GM19397 (cell line): ENCODE data around the gene TMEM45A.
"Not testable (repeated sequence)": the region's sequence is repeated elsewhere in the genome, so short reads cannot be mapped to it uniquely, and the experiment has no call there.

Experiments
- ATAC-seq: cut with Tn5 transposase; IDR thresholded peaks from one replicate; pipeline ENCODE4 v1.9.1; 2021; ENCODE audit warnings: mild to moderate bottlenecking, moderate library complexity; ENCODE audit not compliant: unreplicated experiment

TMEM45A gene

DNA sequence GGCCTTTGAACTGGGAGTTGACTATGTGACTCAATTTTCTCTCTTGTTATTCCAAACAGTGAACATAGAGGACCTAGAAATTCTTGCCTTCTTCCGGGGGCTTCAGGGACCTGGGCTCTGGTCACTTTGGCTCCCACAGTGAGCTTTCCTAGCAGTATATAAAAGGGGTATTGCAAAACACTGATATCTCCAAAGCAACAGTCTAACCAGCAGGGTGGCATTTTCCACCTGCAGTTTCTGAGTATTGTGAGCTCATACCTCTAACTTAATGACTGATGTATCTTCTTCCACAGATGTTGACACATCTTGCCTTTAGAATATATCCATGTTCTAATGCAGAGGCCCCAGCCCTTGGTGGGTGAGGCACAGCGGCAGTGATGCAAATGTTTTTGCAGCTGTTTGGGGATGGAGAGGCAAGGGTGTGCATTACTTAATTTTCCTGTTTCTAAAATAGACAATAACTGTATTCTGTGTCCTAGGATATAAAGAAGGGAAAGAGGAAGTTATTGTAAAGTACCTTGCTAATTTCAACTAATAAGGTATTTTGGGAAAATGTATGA lies 71.3 kb downstream of the TMEM45A start:
- ATAC-seq, result no peak

DNA sequence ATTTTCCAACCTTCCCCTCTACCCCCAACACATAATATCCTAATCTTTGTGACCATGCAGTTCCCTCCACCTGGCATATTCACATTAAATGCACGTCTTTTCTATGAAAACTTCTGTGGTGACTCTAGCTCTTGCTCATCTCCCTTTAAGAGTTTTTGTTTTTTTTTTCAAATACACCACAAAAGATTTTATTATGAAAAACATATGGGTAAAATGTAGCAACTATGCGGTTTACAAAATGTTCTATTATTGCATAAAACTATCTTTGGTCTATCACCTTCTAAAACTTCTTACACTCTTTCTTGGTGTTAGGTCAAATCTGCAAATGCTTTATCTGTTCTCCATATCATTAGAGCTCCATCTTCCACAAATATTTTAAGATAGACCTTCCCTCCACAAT lies 78.4 kb downstream of the TMEM45A start:
- no peak for ATAC-seq

DNA sequence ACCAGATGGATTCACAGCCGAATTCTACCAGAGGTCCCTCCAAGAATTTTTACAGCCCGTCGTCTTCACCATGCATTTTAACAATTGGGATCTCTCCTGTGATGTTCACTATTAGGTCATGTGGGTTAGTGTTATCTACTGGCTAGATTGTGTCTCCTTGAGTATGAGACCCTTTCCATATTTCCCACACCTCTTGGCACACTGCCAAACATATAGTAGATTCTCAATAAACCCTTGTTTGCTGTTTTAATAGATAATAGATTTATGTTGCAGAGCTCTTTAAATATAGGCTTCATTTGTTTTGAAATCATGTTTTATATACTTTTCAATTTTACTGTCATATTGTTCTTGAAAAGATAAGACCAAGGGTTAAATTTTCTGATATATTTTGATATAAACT lies 82.1 kb downstream of the TMEM45A start:
- no peak for ATAC-seq

DNA sequence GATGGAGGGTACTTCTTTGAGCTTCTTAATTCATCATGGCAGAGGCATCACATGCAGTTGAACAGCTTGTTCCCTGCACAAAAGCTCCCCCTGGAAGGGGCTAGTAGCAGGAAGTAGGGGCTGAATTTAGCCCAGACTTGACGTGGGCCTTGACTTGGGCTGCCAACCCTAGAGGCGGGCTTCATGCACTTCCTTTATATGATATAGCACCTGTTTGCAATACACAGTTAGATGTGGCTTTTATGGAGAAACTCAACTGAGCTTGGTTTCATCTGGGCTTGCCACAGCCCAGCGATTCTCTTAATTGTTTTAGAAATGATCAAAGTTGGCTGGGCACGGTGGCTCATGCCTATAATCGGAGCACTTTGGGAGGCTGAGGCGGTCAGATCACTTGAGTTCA lies 83.3 kb downstream of the TMEM45A start:
- no peak for ATAC-seq

DNA sequence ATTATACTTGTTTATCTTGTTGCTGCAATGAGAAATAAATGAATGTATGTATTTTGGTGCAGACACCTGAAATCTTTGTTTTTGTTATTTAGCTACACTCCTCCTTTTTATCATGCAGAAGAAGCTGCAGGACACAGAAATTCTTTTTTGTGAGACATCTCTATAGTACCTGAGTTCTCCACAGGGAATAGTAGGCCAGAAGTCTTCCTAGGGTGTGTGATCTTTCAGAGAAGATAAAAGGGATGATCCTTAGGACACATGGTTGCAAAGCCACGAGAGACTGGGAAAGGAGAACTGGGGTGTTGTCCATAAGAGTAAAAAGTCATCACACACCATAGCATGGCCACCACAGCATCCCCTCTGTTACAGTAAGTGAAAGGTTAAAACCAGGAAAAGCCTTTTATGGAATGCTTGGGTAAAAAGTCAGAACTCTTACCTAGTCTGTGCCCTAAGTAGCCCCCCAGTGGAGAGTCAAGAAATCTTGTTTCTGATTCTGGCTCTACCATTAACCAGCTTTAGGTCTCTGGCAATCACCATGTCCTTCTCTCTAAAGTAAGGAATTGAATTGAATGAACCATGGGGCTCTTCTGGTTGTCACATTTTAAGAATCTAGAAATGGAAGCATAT lies 85.1 kb downstream of the TMEM45A start:
- no peak for ATAC-seq

DNA sequence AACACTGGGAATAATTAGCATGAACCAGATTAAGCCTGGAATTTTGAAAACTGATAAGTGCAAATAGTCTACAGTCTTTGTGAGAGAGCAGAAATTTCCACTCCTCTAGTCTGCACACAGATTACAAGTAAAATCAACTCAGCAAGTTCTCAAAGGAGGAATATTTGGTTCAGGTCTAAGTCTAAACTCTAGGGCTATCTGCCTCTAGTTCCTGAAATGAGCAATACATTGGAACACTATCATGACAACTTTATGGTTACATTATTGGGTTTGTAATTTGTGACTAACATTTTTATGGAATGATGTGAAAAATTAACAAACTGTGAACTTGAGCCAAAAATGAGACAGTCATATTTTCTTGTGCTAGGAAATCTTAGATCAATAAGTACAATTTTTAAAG lies 86.2 kb downstream of the TMEM45A start:
- no peak for ATAC-seq

DNA sequence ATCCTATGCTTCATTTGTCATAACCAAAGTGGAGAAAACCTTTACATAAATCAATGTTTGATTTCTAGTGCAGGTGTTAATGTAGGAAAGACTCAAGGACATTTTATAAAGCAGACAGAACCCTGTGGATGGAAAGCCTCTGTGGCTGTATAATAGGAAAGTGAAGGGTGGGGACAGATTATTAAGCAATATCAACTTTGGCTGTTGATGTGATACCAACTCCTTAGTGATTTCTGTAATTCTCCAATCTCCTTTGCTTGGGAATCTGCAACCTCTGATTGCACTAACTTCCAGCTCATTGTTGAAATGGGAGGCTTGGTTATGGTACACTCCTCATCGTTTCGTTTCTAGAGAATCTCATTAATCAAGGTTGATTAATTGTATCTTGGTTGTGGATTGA lies 87.7 kb downstream of the TMEM45A start:
- no peak for ATAC-seq

DNA sequence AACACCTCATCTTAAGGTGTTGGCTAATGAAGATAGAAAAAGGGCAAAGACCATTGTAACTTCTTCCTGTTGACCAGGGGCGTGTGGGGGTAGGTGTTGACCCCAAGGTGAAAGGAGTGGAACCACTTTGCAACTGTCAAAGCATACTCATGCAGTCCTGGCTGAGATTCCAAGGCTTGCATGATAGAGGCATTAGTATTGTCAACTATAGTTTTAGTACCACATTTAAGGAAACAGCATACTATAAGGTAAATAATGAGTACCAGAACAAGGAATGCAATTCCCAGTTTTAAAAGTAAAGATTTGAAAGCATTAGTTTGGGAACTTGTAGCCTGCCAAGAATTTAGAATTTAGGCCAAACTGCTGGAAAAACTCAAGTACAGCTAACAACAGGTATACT lies 89.2 kb downstream of the TMEM45A start:
- ATAC-seq, result no peak

DNA sequence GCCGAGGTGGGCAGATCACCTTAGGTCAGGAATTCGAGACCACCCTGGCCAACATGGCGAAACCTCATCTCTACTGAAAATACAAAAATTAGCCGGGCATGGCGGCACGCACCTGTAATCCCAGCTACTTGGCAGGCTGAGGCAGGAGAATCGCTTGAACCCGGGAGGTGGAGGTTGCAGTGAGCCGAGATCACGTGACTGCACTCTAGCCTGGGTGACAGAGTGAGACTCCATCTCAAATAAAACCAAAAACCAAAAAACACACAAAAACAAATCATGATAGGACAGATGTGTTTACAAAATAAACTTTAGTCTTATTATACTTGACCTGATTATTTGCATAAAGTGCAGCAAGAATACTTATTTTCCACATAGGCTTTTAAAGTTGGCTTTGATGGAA lies 89.7 kb downstream of the TMEM45A start:
- not testable (repeated sequence) for ATAC-seq

DNA sequence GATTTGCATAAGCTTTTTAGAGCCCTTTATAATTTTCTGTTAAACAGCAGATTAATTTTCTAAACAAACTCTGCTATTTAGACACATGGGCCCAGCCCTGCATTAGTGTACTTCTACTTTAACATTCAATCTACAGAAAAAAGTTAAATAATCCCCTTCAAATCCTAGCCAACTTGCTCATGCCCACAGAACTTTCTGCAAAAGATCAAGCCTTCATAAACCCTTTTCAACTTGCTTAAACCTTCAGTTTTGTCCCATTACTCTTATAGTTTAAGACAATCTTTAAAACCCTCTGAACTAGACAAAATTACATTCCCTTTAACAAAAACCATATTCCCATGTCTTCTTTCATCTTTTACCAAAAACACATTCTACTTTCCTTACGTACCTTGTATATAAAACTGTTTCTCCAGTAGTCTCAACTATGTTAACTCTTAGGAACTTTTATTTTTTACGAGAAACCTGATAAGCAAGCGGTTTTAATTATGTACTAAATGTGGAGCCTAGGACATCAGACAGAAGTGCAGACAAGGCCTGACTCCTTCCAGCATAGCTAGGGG lies 91.8 kb downstream of the TMEM45A start:
- ATAC-seq, result no peak

DNA sequence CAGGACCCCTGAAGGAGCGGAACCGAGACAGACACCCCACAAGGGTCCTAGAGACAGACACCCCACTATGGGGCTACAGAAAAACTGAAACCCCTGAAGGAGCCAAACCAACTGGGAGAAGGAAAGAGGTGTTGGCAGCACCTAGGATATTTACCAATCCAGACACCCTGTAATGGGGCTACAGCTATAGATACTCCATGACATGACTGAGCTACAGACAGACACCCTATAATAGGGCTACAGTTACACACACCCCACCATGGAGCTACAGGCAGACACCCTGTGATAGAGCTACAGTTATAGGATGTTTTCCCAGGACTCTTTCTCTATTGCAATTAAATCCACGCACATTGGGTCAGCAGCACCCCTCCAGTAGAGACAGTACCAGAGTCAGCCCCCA lies 94.4 kb downstream of the TMEM45A start:
- no peak for ATAC-seq

DNA sequence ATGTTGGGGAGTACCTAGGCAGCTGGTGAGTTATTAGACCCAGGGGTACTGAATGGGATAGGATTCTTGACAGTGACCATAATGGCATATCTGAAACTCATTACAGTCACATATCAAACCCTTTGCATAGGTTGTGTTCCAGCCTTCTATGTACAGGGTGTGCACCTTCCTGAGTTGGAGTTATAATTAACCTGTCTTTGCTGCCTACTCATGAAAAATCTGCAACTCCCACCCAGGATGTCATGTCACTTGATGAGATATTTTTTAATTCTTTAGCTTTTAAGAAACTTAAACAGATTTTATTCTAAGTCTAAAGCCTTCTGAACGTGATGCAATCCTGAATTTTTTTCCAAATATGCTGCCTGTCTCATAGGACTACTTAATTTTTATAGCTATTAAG lies 95.8 kb downstream of the TMEM45A start:
- no peak for ATAC-seq

DNA sequence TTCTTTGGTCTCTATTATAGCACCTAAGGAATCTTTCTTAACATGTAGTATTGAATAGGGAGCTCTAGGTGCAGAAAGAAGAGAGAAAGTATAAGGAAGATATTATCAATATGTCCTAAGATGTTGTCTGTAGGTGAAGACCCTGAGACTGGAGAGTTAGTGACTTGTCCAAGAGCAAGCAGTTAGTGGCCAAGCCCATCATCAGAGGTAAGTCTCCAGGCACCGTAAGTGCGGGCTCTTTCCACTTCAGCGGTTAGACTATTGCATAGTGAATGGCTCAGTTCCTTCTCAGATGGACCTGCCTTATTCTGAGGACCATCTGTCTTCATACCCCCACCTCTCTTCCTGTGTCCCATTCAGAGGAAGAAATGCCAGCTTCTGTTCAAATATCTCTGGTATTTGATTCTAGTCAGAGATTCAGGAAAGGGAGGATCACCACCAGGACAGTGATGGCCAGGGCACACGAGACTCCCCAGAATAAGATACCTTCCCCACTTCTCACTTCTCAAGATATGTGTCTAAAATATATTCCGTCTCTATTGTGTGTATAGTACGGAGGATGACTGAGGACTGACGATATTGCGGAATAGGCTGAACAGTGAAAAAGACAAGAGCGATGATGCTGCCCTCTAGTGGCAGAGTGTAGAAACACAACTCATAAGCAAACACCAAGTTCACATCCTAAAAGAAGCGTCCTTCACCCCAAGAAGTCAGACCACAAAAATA lies 97.9 kb downstream of the TMEM45A start:
- ATAC-seq, result peak; percentile 83

DNA sequence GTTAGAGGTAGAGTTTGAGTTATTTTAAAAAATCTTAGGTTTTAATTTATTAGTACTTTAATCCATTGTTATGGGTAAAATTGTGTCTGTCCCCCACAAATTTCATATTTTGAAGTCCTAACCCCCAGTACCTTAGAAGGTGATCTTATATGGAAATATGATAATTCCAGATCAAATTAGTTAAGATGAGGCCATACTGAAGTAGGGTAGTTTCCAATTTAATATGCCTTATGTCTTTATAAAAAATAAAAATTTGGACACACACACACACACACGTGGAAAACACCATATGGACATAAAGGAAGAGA lies 98.4 kb downstream of the TMEM45A start:
- ATAC-seq, result no peak

DNA sequence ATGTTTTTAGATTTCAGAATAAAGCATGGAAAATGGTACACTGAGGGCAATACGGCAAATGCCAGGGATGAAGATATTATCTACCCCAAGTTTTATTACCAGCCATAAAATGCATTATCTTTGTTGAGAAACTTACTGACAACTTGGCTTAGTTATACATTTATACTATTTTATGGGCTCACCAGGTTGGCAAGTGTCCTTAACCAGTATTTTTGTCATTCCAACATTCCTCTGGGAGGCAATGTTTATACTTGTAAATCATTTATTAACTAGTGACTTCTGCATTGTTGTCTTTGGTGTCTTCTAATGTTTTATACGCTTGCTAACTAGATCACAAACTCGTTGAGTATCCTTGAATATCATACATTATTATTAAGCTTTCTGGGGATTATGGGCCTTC lies 99.0 kb downstream of the TMEM45A start:
- no peak for ATAC-seq

DNA sequence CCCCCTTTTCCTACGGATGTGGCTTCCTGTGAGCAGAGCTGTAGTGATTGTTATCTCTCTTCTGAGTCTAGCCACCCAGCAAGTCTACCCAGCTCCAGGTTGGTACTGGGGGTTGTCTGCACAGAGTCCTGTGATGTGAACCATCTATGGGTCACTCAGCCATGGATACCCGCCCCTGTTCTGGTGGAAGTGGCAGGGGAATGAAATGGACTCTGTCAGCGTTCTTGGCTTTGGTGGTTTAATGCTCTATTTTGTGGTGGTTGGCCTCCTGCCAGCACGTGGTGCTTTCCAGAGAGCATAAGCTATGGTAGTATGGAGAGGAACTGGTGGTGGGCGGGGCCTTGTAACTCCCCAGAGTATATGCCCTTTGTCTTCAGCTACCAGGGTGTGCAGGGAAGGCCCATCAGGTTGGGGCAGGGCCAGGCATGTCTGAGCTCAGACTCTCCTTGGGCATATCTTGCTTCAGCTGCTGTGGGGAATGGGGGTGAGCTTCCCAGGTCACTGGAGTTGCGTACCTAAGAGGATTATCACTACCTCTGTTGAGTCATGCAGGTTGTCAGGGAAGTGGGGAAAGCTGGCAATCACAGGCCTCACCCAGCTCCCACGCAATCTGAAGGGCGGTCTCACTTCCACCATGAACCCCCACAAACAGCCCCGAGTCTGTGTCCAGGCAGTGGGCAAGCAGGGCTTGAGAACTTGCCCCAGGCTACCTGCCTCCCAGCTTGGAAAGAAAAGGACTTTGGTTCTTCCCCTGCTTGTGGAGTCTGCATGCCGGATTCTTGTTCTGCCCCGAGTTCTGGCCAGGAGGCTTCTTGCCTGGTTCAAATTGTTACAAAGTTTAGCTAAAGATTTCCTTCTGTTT lies 108.0 kb downstream of the TMEM45A start:
- ATAC-seq, result peak; percentile 60

DNA sequence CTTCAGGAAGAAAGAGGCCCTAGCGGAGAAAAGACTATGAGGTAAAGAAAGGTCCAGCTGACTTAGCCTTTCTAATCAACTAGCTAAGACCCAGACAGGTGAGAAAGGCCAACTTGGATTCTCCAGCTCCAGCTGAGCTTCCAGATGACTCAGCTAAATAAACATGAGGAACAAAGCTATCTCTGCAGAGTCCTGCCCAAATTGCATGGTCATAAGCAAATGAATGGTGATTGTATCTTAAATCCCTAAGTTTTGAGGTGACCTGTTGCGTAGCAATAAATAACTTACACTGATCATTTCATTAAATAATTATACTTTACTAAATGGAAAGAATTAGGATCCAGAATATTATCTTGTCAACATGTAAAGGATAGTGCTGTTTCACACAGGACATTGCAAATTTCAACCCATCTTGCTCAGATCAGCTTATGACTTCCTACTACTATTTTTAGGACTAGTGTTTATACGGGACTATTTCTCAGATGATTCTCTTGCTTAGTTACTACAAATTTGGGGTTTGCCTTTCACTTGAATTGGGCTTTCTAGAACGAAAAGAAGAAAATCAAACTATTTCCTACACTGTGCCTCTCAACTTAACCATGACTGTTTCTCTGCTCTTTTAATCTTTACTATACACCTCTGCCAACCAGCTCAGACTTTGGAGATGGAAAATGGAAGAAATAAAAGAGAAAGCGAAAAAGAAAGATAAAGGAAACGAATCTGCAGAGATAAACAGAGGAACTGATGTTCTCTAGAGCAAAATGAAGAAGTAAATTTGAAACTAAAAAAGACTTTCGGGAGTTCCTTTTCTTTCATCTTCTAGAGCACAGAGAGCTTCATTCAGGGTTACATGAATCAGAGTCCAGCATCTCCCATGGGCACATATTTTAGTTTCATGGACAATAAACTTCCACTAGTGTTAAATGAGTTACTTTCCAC lies 110.4 kb downstream of the TMEM45A start:
- no peak for ATAC-seq

DNA sequence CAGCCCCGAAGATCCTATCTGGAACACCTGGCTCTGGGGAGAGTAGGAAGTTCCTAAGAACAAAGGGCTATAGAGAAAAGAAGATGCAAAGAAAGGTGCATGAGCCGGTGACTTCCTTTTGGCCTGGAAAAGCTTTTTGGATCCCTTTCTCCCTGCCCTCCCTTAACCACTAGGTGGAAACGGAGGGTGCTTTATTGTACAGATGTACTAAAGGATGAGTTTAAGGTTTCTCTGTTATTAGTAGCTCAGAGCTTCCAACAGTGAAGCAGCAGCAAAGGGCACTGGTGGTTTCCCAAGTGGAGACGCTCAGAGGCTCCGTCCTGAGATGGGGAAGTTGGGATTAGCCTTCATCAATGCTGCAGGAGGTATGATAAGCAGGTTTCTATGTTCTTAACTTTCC lies 111.0 kb downstream of the TMEM45A start:
- no peak for ATAC-seq

DNA sequence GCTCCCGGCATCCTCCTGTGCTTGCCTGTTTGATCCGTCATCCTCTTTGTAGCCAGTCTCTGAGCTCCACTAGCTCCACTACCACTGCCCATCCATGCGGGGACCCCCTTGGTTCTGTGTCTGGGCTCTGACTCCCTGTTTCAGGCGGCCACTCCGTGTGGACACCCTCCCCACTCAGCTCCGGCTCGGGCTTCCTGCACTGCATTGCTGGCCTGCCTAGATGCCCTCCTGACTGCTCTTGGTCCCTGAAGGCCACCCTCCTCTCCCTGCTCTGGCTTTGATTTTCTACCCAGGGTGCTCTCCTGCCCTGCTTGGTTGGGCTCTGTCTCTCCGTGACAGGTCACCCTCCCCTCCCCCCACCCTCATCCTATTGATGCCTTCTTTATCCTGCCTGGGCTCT lies 112.9 kb downstream of the TMEM45A start:
- no peak for ATAC-seq

DNA sequence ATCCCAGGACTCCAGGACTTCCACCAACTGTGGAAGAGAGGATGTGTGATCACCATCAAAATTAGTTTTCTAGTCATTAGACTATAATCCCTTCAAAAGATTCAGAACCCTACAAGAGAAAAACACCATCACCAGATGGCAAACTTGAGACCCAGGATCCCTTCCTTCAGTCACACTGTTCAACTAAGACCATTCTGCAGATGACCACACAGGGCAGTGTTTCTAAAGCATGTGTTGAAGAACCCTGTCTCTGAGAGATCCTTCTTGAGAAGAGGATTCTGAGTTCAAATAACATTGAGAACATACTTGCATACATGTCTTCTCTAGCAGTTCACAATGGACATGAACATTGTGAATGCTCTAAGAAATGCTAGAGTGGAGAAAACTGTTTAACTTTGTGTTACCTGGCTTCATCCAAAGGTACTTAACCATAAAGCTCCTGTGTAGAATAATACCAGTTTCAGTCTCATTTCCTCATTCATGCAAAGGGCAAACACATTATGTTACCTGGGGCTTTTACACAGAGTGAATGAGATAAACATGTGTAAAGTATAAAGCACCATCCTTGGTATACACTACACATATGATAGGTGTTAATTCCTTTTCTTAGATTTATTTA lies 114.6 kb downstream of the TMEM45A start:
- peak; percentile 79 for ATAC-seq
